Measurements from ENCODE around the gene PLTP.

The PLTP gene

DNA sequence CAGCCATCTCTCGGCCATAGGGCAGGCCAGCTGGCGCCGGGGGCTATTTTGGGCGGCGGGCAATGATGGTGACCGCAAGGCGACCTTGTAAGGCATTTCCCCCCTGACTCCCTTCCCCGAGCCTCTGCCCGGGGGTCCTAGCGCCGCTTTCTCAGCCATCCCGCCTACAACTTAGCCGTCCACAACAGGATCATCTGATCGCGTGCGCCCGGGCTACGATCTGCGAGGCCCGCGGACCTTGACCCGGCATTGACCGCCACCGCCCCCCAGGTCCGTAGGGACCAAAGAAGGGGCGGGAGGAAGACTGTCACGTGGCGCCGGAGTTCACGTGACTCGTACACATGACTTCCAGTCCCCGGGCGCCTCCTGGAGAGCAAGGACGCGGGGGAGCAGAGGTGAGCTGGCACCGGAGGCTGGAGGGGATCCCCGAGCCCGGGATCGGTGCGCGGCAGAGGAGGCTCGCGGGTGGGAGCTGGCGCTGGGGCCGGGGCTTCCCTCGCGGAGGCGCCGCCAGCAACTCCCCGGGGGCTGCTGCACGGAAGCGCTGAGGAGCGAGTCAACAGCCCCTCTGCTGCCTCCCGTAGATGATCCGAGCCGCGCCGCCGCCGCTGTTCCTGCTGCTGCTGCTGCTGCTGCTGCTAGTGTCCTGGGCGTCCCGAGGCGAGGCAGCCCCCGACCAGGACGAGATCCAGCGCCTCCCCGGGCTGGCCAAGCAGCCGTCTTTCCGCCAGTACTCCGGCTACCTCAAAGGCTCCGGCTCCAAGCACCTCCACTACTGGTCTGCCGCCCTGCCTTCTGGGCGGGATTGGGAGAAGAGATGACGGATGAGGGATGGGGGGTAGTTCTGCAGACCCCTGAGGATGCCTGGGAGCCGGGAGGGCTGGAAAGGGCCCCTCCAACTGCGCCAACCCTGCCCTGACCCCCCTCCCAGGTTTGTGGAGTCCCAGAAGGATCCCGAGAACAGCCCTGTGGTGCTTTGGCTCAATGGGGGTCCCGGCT, 20.7 kb downstream of the PLTP start, which contains the start of the genes CTSA and NEURL2 (continued):
- TF ChIP-seq, protein P1, sequence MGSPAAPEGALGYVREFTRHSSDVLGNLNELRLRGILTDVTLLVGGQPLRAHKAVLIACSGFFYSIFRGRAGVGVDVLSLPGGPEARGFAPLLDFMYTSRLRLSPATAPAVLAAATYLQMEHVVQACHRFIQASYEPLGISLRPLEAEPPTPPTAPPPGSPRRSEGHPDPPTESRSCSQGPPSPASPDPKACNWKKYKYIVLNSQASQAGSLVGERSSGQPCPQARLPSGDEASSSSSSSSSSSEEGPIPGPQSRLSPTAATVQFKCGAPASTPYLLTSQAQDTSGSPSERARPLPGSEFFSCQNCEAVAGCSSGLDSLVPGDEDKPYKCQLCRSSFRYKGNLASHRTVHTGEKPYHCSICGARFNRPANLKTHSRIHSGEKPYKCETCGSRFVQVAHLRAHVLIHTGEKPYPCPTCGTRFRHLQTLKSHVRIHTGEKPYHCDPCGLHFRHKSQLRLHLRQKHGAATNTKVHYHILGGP (tag by site-specific recombination; IDR thresholded peaks at IDR 0.05), result peak; percentile 62; the same call in 1 of the 2 replicates
- TF ChIP-seq ZNF747 (tag by site-specific recombination; IDR thresholded peaks at IDR 0.05) (no peak), KLF10 (tag by site-specific recombination; IDR thresholded peaks at IDR 0.05) (peak; percentile 84), ZNF548 (tag by site-specific recombination; IDR thresholded peaks at IDR 0.05) (no peak), ZNF404 (tag by site-specific recombination; IDR thresholded peaks at IDR 0.05) (no peak), ZBTB21 (tag by site-specific recombination; IDR thresholded peaks at IDR 0.05) (peak; percentile 69), ZNF423 (tag by site-specific recombination; IDR thresholded peaks at IDR 0.05) (no peak; the same call in 1 of the 2 replicates), ZNF654 (tag by site-specific recombination; IDR thresholded peaks at IDR 0.05; ENCODE audit: low read depth) (no peak), REPIN1 (tag by site-specific recombination; IDR thresholded peaks at IDR 0.05; ENCODE audit: low read depth) (no peak), ZNF501 (tag by site-specific recombination; IDR thresholded peaks at IDR 0.05) (0 out of 2 replicates have a peak, but pooled peaks have one; percentile 60), ZNF112 (tag by site-specific recombination; IDR thresholded peaks at IDR 0.05) (no peak), ZNF621 (tag by site-specific recombination; IDR thresholded peaks at IDR 0.05) (no peak), ZEB2 (tag by site-specific recombination; IDR thresholded peaks at IDR 0.05) (peak; percentile 90), OVOL3 (tag by site-specific recombination; IDR thresholded peaks at IDR 0.05) (peak; percentile 83), KLF8 (tag by site-specific recombination; IDR thresholded peaks at IDR 0.05) (peak; percentile 90), ZNF521 (tag by site-specific recombination; IDR thresholded peaks at IDR 0.05) (no peak)
- TF ChIP-seq, protein P2, sequence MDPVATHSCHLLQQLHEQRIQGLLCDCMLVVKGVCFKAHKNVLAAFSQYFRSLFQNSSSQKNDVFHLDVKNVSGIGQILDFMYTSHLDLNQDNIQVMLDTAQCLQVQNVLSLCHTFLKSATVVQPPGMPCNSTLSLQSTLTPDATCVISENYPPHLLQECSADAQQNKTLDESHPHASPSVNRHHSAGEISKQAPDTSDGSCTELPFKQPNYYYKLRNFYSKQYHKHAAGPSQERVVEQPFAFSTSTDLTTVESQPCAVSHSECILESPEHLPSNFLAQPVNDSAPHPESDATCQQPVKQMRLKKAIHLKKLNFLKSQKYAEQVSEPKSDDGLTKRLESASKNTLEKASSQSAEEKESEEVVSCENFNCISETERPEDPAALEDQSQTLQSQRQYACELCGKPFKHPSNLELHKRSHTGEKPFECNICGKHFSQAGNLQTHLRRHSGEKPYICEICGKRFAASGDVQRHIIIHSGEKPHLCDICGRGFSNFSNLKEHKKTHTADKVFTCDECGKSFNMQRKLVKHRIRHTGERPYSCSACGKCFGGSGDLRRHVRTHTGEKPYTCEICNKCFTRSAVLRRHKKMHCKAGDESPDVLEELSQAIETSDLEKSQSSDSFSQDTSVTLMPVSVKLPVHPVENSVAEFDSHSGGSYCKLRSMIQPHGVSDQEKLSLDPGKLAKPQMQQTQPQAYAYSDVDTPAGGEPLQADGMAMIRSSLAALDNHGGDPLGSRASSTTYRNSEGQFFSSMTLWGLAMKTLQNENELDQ (tag by site-specific recombination; IDR thresholded peaks at IDR 0.05; ENCODE audit: low read depth), result no peak
- TF ChIP-seq, protein P3, sequence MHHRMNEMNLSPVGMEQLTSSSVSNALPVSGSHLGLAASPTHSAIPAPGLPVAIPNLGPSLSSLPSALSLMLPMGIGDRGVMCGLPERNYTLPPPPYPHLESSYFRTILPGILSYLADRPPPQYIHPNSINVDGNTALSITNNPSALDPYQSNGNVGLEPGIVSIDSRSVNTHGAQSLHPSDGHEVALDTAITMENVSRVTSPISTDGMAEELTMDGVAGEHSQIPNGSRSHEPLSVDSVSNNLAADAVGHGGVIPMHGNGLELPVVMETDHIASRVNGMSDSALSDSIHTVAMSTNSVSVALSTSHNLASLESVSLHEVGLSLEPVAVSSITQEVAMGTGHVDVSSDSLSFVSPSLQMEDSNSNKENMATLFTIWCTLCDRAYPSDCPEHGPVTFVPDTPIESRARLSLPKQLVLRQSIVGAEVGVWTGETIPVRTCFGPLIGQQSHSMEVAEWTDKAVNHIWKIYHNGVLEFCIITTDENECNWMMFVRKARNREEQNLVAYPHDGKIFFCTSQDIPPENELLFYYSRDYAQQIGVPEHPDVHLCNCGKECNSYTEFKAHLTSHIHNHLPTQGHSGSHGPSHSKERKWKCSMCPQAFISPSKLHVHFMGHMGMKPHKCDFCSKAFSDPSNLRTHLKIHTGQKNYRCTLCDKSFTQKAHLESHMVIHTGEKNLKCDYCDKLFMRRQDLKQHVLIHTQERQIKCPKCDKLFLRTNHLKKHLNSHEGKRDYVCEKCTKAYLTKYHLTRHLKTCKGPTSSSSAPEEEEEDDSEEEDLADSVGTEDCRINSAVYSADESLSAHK (tag by site-specific recombination; IDR thresholded peaks at IDR 0.05), result peak; percentile 69
- TF ChIP-seq, protein P4, sequence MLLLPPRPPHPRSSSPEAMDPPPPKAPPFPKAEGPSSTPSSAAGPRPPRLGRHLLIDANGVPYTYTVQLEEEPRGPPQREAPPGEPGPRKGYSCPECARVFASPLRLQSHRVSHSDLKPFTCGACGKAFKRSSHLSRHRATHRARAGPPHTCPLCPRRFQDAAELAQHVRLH (tag by site-specific recombination; IDR thresholded peaks at IDR 0.05), result no peak
- TF ChIP-seq, protein P5, sequence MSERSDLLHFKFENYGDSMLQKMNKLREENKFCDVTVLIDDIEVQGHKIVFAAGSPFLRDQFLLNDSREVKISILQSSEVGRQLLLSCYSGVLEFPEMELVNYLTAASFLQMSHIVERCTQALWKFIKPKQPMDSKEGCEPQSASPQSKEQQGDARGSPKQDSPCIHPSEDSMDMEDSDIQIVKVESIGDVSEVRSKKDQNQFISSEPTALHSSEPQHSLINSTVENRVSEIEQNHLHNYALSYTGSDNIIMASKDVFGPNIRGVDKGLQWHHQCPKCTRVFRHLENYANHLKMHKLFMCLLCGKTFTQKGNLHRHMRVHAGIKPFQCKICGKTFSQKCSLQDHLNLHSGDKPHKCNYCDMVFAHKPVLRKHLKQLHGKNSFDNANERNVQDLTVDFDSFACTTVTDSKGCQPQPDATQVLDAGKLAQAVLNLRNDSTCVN (tag by site-specific recombination; optimal IDR thresholded peaks at IDR 0.05), result peak; percentile 64
- TF ChIP-seq, protein P6, sequence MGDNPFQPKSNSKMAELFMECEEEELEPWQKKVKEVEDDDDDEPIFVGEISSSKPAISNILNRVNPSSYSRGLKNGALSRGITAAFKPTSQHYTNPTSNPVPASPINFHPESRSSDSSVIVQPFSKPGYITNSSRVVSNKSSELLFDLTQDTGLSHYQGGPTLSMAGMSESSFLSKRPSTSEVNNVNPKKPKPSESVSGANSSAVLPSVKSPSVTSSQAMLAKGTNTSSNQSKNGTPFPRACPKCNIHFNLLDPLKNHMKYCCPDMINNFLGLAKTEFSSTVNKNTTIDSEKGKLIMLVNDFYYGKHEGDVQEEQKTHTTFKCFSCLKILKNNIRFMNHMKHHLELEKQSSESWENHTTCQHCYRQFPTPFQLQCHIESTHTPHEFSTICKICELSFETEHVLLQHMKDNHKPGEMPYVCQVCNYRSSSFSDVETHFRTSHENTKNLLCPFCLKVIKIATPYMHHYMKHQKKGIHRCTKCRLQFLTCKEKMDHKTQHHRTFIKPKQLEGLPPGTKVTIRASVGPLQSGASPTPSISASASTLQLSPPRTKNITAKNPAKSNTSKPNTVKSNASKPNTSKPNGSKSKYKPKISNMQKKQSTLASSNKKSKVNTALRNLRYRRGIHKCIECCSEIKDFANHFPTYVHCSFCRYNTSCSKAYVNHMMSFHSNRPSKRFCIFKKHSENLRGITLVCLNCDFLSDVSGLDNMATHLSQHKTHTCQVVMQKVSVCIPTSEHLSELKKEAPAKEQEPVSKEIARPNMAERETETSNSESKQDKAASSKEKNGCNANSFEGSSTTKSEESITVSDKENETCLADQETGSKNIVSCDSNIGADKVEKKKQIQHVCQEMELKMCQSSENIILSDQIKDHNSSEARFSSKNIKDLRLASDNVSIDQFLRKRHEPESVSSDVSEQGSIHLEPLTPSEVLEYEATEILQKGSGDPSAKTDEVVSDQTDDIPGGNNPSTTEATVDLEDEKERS (tag by site-specific recombination; IDR thresholded peaks at IDR 0.05), result no peak
- TF ChIP-seq, protein P7, sequence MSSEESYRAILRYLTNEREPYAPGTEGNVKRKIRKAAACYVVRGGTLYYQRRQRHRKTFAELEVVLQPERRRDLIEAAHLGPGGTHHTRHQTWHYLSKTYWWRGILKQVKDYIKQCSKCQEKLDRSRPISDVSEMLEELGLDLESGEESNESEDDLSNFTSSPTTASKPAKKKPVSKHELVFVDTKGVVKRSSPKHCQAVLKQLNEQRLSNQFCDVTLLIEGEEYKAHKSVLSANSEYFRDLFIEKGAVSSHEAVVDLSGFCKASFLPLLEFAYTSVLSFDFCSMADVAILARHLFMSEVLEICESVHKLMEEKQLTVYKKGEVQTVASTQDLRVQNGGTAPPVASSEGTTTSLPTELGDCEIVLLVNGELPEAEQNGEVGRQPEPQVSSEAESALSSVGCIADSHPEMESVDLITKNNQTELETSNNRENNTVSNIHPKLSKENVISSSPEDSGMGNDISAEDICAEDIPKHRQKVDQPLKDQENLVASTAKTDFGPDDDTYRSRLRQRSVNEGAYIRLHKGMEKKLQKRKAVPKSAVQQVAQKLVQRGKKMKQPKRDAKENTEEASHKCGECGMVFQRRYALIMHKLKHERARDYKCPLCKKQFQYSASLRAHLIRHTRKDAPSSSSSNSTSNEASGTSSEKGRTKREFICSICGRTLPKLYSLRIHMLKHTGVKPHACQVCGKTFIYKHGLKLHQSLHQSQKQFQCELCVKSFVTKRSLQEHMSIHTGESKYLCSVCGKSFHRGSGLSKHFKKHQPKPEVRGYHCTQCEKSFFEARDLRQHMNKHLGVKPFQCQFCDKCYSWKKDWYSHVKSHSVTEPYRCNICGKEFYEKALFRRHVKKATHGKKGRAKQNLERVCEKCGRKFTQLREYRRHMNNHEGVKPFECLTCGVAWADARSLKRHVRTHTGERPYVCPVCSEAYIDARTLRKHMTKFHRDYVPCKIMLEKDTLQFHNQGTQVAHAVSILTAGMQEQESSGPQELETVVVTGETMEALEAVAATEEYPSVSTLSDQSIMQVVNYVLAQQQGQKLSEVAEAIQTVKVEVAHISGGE (tag by site-specific recombination; conservative IDR thresholded peaks at IDR 0.05; ENCODE audit: low read depth), result peak; percentile 55; the same call in 1 of the 2 replicates
